HL-60 (cell line): Measurements from ENCODE around the gene EFNB1.
A peak's percentile ranks its signal among the peaks of the same experiment; 100 is the strongest.

ENCODE experiments used
- DNase-seq, 2 experiments: peaks; one replicate each; pipeline ENCODE4 v3.0.0-alpha.2; 2010 to 2020; ENCODE audit warnings: low read depth in 1 of 2, low spot score in 1 of 2
- H3K27ac ChIP-seq: fragments of 250-450 bp; sonication (Bioruptor Pico); replicated peaks from 2 replicates; pipeline ENCODE4 v1.5.1; 2020; ENCODE audit warnings: mild to moderate bottlenecking, moderate library complexity
- H3K27me3 ChIP-seq: fragments of 250-450 bp; sonication (Bioruptor Pico); 2 replicates; pipeline ENCODE4 v1.5.1; 2021; ENCODE audit warnings: mild to moderate bottlenecking, moderate library complexity; ENCODE audit not compliant: insufficient read depth, poor library complexity, severe bottlenecking
- H3K4me3 ChIP-seq: replicated peaks from 2 replicates; pipeline ENCODE4 v1.5.1; 2011; ENCODE audit warnings: mild to moderate bottlenecking, control low read depth, low read length; ENCODE audit not compliant: insufficient read depth
- GABPA ChIP-seq: IDR thresholded peaks from 2 replicates; pipeline ENCODE4 v1.6.1; 2012; ENCODE audit warnings: low read depth
- POLR2AphosphoS5 ChIP-seq: IDR thresholded peaks from 2 replicates; pipeline ENCODE4 v1.6.1; 2012; ENCODE audit warnings: low read depth
- SPI1 ChIP-seq: IDR thresholded peaks from 2 replicates; pipeline ENCODE4 v1.6.1; 2012; ENCODE audit warnings: low read depth, mild to moderate bottlenecking, borderline replicate concordance
- TF ChIP-seq, protein P1 (sequence below): IDR thresholded peaks from 2 replicates; pipeline ENCODE4 v1.6.1; 2012; ENCODE audit warnings: low read depth; ENCODE audit not compliant: insufficient replicate concordance
- TF ChIP-seq, protein P2 (sequence below): IDR thresholded peaks from one replicate; pipeline ENCODE4 v1.5.1; 2011; ENCODE audit warnings: low read length, control low read depth, inconsistent platforms; ENCODE audit not compliant: insufficient read depth

The EFNB1 gene

DNA sequence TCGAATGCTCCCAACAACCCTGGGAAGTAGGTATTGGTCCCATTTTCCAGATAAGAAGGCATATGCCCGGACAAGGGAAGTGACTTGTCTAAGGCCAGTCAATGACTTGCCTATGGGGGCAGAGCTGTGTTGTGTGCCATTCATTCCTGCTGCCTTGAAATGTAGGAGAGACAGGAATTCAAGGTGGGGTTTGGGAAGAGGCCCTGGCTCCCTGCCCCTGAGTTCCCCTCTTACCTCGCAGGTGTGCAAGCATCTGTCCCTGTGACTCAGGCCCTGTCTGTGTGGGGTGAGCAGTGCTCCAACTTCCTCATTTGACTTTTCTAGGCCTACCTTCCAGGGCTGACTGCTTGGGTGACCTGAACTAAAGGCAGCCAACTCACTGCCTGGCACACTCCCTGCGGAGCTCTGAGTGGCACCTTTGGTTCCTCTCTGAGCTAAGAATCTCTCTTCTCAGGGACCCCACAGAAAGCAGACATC, 5.1 kb downstream of the EFNB1 start:
- TF ChIP-seq GABPA (no peak), POLR2AphosphoS5 (no peak), SPI1 (peak; percentile 47; the same call in 1 of the 2 replicates)
- TF ChIP-seq, protein P1, sequence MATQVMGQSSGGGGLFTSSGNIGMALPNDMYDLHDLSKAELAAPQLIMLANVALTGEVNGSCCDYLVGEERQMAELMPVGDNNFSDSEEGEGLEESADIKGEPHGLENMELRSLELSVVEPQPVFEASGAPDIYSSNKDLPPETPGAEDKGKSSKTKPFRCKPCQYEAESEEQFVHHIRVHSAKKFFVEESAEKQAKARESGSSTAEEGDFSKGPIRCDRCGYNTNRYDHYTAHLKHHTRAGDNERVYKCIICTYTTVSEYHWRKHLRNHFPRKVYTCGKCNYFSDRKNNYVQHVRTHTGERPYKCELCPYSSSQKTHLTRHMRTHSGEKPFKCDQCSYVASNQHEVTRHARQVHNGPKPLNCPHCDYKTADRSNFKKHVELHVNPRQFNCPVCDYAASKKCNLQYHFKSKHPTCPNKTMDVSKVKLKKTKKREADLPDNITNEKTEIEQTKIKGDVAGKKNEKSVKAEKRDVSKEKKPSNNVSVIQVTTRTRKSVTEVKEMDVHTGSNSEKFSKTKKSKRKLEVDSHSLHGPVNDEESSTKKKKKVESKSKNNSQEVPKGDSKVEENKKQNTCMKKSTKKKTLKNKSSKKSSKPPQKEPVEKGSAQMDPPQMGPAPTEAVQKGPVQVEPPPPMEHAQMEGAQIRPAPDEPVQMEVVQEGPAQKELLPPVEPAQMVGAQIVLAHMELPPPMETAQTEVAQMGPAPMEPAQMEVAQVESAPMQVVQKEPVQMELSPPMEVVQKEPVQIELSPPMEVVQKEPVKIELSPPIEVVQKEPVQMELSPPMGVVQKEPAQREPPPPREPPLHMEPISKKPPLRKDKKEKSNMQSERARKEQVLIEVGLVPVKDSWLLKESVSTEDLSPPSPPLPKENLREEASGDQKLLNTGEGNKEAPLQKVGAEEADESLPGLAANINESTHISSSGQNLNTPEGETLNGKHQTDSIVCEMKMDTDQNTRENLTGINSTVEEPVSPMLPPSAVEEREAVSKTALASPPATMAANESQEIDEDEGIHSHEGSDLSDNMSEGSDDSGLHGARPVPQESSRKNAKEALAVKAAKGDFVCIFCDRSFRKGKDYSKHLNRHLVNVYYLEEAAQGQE, result no peak
- TF ChIP-seq, protein P2, sequence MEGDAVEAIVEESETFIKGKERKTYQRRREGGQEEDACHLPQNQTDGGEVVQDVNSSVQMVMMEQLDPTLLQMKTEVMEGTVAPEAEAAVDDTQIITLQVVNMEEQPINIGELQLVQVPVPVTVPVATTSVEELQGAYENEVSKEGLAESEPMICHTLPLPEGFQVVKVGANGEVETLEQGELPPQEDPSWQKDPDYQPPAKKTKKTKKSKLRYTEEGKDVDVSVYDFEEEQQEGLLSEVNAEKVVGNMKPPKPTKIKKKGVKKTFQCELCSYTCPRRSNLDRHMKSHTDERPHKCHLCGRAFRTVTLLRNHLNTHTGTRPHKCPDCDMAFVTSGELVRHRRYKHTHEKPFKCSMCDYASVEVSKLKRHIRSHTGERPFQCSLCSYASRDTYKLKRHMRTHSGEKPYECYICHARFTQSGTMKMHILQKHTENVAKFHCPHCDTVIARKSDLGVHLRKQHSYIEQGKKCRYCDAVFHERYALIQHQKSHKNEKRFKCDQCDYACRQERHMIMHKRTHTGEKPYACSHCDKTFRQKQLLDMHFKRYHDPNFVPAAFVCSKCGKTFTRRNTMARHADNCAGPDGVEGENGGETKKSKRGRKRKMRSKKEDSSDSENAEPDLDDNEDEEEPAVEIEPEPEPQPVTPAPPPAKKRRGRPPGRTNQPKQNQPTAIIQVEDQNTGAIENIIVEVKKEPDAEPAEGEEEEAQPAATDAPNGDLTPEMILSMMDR, result no peak
- DNase-seq, result peak in 1 of 2 experiments; percentile 51
- H3K27me3 ChIP-seq, result no peaks in the 10 kb centered on the region
- H3K4me3 ChIP-seq, result no peak overlapping the region
- no peak overlapping the region for H3K27ac ChIP-seq

DNA sequence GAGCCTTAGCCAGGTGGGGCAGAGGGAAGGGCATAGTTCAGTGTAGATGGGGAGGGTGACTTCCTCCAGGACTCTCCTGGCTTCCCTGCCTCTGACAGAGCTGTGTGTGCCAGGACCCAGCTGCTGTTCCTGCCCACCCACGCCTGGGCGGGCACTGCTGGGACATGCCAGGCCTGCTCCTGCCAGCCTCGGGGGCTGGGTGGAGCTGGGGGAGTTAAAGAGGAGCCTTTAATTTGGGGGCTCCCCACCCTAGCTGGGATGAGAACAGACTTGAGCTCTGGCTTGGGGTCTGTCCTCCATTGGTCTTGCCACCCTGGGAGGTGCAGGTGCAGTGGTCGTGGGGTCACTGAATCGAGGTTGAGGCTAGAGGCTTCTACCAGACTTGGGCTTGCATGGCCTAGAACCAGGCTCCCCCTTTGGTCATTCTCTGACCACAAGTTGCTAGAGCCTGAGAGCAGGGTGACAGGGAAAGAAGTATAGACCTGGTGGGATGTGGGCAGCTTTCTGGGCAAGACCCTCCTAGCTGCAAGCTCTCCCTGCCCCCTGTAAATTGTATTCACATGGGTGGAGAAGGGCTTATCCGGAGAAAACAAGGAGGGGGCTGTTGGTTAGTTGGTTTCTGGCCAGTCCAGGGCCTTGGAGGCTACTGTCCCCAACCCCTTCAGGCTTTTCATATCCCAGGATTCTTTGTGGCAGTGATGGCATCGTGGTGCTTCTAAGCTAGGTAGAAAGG, 5.7 kb downstream of the EFNB1 start:
- DNase-seq, result no peak
- Histone ChIP-seq H3K27me3 (no peaks in the 10 kb centered on the region), H3K27ac (no peak overlapping the region), H3K4me3 (no peak overlapping the region)
- TF ChIP-seq SPI1, result no peak
- TF ChIP-seq, protein P1, result no peak
- TF ChIP-seq, protein P2, result no peak

DNA sequence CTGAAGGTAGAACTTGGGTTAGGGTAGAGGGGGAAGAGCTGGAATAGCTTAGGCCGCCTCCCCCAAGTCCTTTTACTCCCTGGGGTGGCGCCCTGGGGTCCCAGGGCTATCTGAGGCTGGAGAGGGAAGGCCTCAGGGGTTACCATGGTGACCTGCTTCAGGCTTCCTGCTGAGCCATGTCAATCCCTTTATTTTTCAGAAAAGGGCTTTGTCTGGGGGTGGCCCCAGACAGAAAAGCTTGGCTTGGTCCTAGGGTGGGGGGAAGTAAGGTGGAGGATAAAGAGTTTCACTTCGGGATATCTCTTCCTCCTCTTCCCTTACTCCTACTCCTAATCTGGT, 6.3 kb downstream of the EFNB1 start:
- H3K27ac ChIP-seq, result no peak overlapping the region

More for the DNA sequence above, 6.3 kb downstream of the EFNB1 start:
- Histone ChIP-seq H3K4me3 (no peak overlapping the region), H3K27me3 (no peaks in the 10 kb centered on the region)
- DNase-seq, result no peak
- TF ChIP-seq SPI1 (no peak), GABPA (no peak), POLR2AphosphoS5 (no peak)
- TF ChIP-seq, protein P2, result no peak
- TF ChIP-seq, protein P1, result no peak
